HG02970 (cell line): ENCODE measurements around the gene HHAT.
"Not testable (repeated sequence)": the region's sequence is repeated elsewhere in the genome, so short reads cannot be mapped to it uniquely, and the experiment has no call there.

ENCODE experiments used
- ATAC-seq: cut with Tn5 transposase; IDR thresholded peaks from one replicate; pipeline ENCODE4 v1.9.1; 2021; ENCODE audit warnings: mild to moderate bottlenecking, moderate library complexity, moderate number of reproducible peaks; ENCODE audit not compliant: unreplicated experiment, low FRiP score

The HHAT gene

GRCh38 chr1:210384625-210385024 lies 55.9 kb downstream of the HHAT start:
- ATAC-seq = no peak

DNA sequence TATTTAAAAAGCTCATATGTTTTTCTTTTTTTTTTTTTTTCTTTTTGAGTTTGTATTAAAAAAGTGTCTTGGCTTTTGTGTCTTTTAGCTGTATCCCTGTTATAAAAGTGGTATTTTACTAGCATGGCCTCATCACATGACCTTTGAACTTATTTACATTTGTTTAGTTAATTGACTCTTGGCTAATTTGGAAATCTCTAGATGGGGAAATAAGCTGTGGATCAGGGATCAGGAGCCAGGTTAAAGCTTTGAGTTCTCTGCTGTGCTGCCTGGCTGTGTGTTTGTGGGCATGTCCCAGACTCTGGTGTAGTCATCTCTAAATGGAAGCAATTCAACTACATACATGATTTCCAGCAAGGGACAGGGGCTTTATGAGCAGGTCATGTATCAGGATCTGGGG lies 56.5 kb downstream of the HHAT start:
- ATAC-seq = no peak

GRCh38 chr1:210394281-210394821 lies 65.6 kb downstream of the HHAT start:
- no peak for ATAC-seq

DNA sequence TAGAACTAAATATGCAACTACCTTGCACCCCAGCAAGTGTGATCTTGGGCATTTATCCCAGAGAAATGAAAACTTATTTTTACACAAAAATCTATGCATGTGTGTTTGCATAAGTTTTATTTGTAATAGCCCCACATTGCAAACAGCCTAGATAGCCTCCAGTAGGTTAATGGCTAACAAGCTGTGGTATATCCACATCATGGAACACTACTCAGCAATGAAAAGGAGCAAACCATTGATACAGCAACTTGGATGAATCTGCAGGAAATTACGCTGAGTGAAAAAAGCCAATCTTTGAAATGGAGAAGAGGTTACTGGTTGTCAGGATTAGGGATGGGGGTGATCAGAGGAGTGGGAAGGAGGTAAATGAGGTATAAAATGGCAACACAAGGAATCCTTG lies 67.8 kb downstream of the HHAT start:
- ATAC-seq = no peak

- no peak for ATAC-seq
These were observed 68.5 kb downstream of the HHAT start for GRCh38 chr1:210397252-210397651.

- no peak for ATAC-seq
These were observed 69.0 kb downstream of the HHAT start for GRCh38 chr1:210397681-210398080.

DNA sequence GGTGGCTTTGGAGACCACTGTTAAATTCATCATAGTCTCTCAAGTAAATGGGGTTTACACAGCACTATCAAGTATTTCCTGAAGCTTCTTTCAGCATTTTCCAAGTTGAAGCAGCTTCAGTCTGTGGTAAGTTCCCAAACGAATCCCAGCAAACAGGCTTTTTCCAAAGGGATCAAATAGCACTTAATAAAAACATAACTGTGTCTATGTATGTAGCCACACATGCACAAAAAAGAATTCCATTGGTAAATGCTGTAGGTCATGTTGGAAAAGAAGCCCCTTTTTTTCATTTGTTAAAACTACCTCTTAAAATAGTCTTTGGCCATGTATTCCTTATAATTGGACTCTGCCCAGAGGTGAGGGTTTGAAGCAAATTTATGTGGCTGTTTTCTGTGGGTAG lies 69.8 kb downstream of the HHAT start:
- no peak for ATAC-seq

GRCh38 chr1:210400043-210400840 lies 71.5 kb downstream of the HHAT start:
- ATAC-seq = peak; percentile 81

GRCh38 chr1:210402560-210402959 lies 73.9 kb downstream of the HHAT start:
- no peak for ATAC-seq

GRCh38 chr1:210405316-210405715 lies 76.6 kb downstream of the HHAT start:
- no peak for ATAC-seq

- not testable (repeated sequence) for ATAC-seq
These were observed 77.6 kb downstream of the HHAT start for GRCh38 chr1:210406341-210406740.

DNA sequence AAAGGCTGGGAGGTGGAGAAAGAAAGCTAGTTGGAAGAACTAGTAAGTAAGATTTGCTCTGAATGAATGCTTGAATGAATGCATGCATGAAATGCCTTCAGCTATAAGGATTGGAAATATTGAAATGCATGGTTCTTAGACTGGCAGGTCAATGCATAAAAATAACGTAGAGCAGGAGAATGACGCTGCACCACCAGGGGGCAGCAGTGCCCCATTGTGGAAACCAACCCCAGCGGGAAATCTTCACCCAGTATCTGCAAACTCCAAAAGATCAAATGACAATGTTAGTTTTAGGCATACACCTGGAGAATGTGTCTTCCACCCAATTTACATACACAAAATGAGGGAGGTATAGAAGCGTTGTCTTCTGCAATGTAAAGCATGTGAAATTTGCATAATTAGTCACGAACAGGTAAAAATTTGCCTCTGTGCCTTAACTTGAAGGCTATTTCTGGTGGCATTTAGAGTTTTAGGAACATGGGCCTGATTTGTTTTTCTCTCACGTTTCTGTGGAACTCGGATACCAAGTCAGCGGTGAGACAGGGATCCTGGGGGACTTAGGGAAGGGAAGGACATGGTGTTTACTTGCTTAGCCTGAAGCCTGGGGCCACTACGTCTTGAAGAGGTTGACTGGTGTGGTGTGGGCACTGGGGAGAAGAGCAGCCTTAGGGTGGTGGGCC lies 78.6 kb downstream of the HHAT start:
- ATAC-seq = peak; percentile 76

GRCh38 chr1:210407887-210408252 lies 79.2 kb downstream of the HHAT start:
- ATAC-seq = no peak

- ATAC-seq = no peak
These were observed 83.5 kb downstream of the HHAT start for GRCh38 chr1:210412240-210412639.

GRCh38 chr1:210413951-210414350 lies 85.2 kb downstream of the HHAT start:
- no peak for ATAC-seq

GRCh38 chr1:210415846-210416448 lies 87.2 kb downstream of the HHAT start:
- no peak for ATAC-seq

DNA sequence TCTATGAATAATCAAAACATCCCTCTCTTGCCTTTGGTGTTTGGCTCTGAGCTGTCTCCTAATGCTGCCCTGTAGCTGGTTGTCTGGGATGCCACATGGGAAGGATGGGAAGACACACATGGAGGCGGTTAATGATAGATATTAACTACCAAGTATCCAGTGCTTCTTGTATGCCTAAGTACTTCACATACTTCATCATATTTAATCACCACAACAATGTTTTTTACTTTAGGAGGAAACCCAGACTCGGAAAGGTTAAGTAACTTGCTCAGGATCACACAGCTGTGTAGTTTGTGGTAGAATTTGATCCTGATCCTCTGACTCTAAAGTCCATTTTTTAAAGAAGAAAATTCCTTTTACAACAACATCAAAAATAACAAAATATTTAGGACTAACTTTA lies 88.0 kb downstream of the HHAT start:
- no peak for ATAC-seq

DNA sequence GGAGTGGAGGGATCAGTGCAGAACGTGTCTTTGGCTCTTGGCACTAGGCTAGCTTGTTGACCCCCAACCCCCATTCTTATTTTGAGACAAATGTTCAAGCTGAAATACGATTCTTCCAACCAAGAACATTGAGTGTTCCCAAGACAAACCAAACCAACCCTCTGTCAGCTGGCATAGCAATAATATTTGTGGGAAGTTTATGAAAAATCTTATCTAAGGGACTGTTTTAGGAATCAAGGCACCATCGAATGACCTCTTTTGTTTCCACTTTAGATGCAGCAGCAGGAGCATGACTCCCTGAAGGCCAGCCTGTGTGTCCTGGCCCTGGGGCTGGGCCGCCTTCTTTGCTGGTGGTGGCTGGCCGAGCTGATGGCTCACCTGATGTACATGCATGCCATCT lies 89.2 kb downstream of the HHAT start:
- ATAC-seq = no peak

GRCh38 chr1:210418863-210419650 lies 90.4 kb downstream of the HHAT start:
- no peak for ATAC-seq

DNA sequence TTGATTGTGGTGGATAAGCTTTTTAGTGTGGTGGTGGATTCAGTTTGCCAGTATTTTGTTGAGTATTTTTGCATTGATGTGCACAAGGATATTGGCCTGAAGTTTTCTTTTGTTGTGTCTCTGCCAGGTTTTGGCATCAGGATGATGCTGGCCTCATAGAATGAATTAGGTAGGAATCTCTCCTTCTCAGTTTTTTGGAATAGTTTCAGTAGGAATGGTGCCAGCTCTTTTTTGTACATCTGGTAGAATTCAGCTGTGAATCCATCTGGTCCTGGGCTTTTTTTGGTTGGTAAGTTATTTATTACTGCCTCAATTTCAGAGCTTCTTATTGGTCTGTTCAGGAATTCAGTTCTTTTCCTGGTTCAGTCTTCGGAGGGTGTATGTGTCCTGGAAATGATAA lies 98.0 kb downstream of the HHAT start:
- ATAC-seq = not testable (repeated sequence)

GRCh38 chr1:210428696-210429095 lies 100.0 kb downstream of the HHAT start:
- no peak for ATAC-seq
